T-helper 2 cell treated with Interferon-gamma antibody and Interleukin-4, amounts not matched to agents 5 μg/mL and 100 μg/mL, for 36 hours (primary cell): ENCODE data around the gene TMEM176A.
A peak's percentile ranks its signal among the peaks of the same experiment; 100 is the strongest.
"Not testable (repeated sequence)": the region's sequence is repeated elsewhere in the genome, so short reads cannot be mapped to it uniquely, and the experiment has no call there.

Experiments used
- DNase-seq: peaks from one replicate; pipeline ENCODE4 v3.0.0; 2021; ENCODE audit warnings: low spot score
- H3K27ac Mint-ChIP-seq: one replicate; pipeline ENCODE4 v1.8.0; 2021; ENCODE audit warnings: mild to moderate bottlenecking, mixed read lengths
- H3K27me3 Mint-ChIP-seq: one replicate; pipeline ENCODE4 v1.8.0; 2021; ENCODE audit warnings: low read depth, mixed read lengths
- H3K36me3 Mint-ChIP-seq: one replicate; pipeline ENCODE4 v1.8.0; 2021; ENCODE audit warnings: low read depth, mixed read lengths
- H3K4me1 Mint-ChIP-seq: one replicate; pipeline ENCODE4 v1.8.0; 2021; ENCODE audit warnings: low read depth, mixed read lengths
- H3K4me3 Mint-ChIP-seq: one replicate; pipeline ENCODE4 v1.8.0; 2022; ENCODE audit warnings: mild to moderate bottlenecking, moderate library complexity, mixed read lengths
- H3K9me3 Mint-ChIP-seq: one replicate; pipeline ENCODE4 v1.8.0; 2021; ENCODE audit warnings: mixed read lengths

The TMEM176A gene, protein sequence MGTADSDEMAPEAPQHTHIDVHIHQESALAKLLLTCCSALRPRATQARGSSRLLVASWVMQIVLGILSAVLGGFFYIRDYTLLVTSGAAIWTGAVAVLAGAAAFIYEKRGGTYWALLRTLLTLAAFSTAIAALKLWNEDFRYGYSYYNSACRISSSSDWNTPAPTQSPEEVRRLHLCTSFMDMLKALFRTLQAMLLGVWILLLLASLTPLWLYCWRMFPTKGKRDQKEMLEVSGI

DNA sequence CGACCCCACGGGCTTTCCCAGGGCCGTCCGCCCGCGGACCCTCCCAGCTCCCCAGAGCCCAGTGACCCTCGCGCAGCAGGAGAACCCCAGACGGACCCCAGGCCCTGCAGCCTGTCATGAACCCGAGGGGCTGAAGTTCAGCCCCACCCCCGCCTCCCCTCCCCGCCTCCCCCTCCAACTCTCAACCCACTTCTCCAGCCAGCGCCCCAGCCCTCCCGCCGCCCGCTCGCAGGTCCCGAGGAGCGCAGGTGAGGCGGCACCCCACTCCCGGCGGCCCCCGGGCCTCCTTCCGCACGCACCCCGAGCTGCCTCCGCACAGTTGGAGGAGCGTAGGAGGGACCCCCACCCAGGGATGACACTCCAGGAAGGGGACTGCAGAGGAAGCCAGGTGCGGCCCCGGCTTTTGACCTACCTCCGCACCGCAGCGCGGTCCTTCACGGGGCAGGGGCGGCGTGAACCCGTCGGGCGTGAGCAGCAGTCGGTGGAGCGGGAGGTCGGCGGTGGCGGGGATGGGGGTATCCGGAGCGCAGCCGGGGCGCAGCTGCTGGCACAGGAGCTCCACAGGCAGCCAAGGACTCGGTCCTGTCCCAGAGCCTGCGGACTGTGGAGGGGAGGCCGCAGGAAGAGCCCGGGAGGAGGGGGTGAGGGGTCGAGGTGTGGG is at the start of gene TMEM176A:
TSS of gene TMEM176A (plus strand) at position 189 of the 661 bp plus-strand sequence. CDS start 782 bp downstream, outside the sequence.
- DNase-seq = no peak
- Mint-ChIP-seq H3K4me3 (peak within 1 kb of the TSS; percentile 44), H3K27me3 (peaks cover 55% of the 10 kb centered on the region), H3K9me3 (no peaks in the 10 kb centered on the region), H3K27ac (no peak within 1 kb of the TSS), H3K36me3 (peaks cover 2% of the 10 kb centered on the region), H3K4me1 (no peaks in the 10 kb centered on the region)

DNA sequence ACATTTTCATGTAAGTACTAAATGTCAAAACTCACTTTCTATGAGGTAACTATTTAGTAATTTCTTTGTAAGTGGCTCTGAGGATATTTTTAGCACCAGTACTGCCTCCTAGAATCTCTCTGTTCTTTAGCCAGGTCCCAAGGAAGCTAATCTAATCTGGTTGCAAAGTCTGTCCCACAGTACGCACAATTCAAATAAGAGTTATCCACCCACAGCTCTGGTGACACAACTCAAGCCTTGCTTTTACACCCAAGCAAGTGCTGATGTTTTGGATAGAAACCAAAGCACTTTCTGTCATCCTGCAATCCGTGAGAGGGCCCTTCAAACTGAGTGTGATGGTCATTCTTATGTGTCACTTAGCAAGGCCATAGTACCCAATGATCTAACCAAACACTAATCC is 48.9 kb upstream of the TMEM176A start:
- Mint-ChIP-seq H3K36me3 (peaks cover 7% of the 10 kb centered on the region), H3K4me1 (peaks cover 51% of the 10 kb centered on the region), H3K27ac (no peak overlapping the region), H3K4me3 (no peak overlapping the region), H3K27me3 (peaks cover 2% of the 10 kb centered on the region), H3K9me3 (peaks cover 3% of the 10 kb centered on the region)
- no peak for DNase-seq

DNA sequence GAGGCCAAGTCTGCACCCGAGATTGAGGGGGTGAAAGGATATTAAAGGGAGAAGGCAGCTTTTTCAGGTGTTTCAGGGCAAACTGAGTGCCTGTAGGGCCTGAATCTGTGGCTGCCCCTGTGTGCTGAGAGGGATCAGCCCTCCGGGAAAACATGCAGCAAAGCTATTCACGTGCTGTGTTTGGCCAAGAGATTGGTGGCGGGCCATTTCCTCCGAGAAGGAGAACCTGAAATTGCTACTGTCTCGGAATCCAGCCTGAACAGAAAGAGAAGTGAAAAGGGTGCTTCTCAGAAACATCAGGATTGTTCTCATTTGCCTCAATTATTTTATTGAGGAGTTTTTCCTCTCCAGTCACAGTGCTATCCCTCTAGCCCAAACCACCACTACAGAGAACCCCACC is 47.3 kb upstream of the TMEM176A start:
- Mint-ChIP-seq H3K4me3 (no peak overlapping the region), H3K36me3 (peaks cover 3% of the 10 kb centered on the region), H3K9me3 (peaks cover 3% of the 10 kb centered on the region), H3K27me3 (peaks cover 2% of the 10 kb centered on the region), H3K4me1 (peaks cover 50% of the 10 kb centered on the region), H3K27ac (no peak overlapping the region)
- DNase-seq = no peak

DNA sequence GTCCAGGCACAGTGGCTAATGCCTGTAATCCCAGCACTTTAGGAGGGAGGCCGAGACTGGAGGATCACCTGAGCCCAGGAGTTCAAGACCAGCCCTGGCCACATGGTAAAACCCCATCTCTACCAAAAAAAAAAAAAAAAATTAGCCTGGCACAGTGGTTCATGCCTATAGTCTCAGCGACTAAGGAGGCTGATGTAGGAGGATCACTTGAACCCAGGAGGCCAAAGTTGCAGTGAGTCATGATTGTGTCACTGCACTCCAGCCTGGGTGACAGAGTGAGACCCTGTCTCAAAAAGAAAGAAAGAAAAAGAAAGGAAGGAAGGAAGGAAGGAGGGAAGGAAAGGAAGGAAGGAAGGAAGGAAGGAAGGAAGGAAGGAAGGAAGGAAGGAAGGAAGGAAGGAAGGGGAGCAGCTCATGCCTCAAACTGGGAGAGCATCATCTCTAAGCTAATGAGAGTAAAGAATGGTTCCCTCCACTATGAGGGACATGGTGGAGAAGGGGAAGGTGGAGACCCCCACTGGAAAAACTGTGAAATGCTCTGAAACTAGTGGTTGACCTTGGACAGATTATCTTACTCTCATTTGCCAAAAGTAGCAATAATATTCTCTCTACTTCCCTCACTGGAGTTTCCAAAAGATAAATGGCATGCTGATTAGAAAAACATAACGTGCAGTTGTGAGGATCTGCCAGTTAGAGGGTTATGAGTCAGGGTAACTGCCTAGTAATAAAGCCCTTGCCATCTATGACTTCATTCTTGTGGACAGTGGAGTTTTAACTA is 46.6 kb upstream of the TMEM176A start:
- H3K4me1 Mint-ChIP-seq = peaks cover 45% of the 10 kb centered on the region
- H3K27ac Mint-ChIP-seq = peak overlapping the region; percentile 86
- peaks cover 2% of the 10 kb centered on the region for H3K27me3 Mint-ChIP-seq
- DNase-seq = no peak
- peaks cover 3% of the 10 kb centered on the region for H3K9me3 Mint-ChIP-seq
- H3K36me3 Mint-ChIP-seq = peaks cover 3% of the 10 kb centered on the region
- peak overlapping the region; percentile 49 for H3K4me3 Mint-ChIP-seq

DNA sequence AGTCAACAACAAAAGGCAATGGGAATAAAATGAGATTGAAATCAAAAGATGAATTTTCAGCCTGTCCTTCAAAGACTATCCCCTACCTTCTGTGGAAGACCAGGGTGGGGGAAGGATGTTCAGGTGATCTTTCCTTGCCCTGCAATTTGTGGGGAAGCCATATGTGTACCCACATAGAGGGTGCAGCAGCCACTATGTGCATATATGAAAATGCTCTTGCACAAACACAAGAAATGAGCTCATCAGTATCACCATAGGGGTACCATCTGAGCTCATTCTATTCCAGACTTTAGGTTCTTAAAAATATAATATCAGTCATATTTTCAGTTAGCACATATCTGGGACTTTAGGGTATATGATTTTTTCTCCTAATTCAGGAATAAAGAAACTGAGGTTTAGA is 45.6 kb upstream of the TMEM176A start:
- Mint-ChIP-seq H3K4me3 (peak overlapping the region; percentile 79), H3K27ac (peak overlapping the region; percentile 92), H3K4me1 (peaks cover 43% of the 10 kb centered on the region)

DNA sequence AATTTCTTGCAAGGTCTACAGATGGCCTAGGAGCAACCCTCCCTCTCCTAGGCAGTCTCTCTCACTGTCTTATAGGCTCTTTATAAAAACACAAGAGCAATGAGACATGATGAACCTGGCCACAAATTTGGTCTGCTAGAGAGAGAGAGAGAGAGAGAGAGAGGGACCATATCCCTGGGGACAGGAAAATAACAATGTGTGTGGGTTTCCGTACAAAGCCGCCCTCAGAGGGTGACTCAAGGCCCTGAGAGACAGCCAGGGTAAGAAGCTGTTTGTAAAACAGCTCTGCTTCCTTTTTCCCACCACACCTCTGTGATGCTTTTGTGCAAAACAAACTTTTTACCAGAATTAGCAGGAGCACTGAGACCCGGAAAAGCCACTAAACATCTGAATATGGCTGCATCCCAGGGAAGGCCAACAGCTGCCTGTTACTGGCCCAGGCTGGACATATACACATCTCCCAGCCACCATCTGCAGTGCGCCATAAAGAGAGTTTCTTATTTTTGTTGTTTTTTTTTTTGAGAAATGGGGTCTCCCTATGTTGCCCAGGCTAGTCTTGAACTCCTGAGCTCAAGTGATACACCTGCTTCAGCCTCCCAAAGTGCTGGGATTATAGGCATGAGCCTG is 45.0 kb upstream of the TMEM176A start:
- DNase-seq = peak; percentile 76
- H3K4me3 Mint-ChIP-seq = peak overlapping the region; percentile 79

More for the DNA sequence above, 45.6 kb upstream of the TMEM176A start:
- Mint-ChIP-seq H3K27me3 (peaks cover 2% of the 10 kb centered on the region), H3K9me3 (peaks cover 3% of the 10 kb centered on the region), H3K36me3 (peaks cover 3% of the 10 kb centered on the region)
- no peak for DNase-seq

DNA sequence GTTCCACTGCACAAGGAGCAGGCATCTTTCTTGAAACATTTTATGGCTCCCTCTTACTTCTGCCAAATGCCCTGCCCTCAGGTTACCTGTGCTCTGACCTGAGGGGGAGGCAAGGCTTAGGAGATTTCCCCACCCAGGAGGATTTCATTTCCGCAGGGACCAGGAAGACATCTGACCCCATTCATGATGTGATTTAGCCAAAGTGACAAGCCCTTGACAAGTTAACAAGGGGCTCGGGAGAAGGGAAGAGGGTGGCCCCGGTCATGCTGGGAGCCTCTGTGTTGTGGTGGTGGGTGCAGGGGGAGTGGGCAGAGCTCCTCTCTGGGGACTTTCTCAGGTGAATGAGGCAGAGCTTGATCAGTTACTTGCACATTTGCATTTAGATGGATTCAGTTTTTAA is 44.4 kb upstream of the TMEM176A start:
- Mint-ChIP-seq H3K27ac (peak overlapping the region; percentile 92), H3K36me3 (peaks cover 3% of the 10 kb centered on the region), H3K9me3 (peaks cover 3% of the 10 kb centered on the region), H3K4me1 (peaks cover 43% of the 10 kb centered on the region), H3K4me3 (peak overlapping the region; percentile 79), H3K27me3 (peaks cover 3% of the 10 kb centered on the region)
- no peak for DNase-seq

More for the DNA sequence above, 45.0 kb upstream of the TMEM176A start:
- H3K27me3 Mint-ChIP-seq = peaks cover 2% of the 10 kb centered on the region
- peaks cover 3% of the 10 kb centered on the region for H3K9me3 Mint-ChIP-seq
- peaks cover 43% of the 10 kb centered on the region for H3K4me1 Mint-ChIP-seq
- peak overlapping the region; percentile 92 for H3K27ac Mint-ChIP-seq
- peaks cover 3% of the 10 kb centered on the region for H3K36me3 Mint-ChIP-seq

DNA sequence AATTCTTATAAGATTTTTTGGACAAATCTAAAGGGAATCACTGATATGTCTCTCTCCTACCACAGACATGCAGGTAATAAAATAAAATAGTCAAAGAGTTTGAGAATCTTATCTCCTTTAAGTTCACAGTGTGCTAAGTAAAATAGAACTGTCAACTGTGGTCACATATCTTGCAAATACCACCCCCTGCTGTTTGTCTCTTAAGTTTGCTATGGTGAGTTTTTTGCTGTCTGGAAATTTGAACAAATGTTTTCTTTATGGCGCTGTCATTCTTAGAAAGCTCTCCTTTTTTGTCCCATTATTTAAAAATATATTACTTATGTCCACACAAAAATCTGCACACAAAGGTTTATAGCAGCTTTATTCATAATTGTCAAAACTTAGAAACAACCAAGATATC is 43.7 kb upstream of the TMEM176A start:
- Mint-ChIP-seq H3K4me3 (peak overlapping the region; percentile 79), H3K27ac (peak overlapping the region; percentile 92), H3K27me3 (peaks cover 10% of the 10 kb centered on the region), H3K9me3 (peaks cover 8% of the 10 kb centered on the region), H3K36me3 (peaks cover 7% of the 10 kb centered on the region), H3K4me1 (peaks cover 43% of the 10 kb centered on the region)
- no peak for DNase-seq

DNA sequence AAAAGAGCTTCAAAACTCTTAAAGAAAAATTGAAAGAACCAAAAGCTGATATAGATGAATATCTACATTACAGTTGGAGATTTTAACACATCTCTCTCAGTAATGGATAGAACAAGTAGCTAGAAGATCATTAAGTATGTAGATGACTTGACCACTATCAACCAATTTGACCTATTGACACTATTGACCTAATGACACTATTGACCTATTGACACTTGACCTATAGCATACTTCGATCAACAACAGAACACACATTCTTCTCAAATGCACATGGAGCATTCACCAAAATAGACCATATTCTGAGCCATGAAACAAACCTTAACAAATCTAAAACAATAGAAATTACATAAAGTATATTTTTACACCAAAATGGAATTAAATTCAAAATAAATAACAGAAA is 41.1 kb upstream of the TMEM176A start:
- no peak for DNase-seq
- Mint-ChIP-seq H3K4me1 (peaks cover 26% of the 10 kb centered on the region), H3K4me3 (no peak overlapping the region), H3K27me3 (peaks cover 10% of the 10 kb centered on the region), H3K36me3 (peaks cover 7% of the 10 kb centered on the region), H3K9me3 (peaks cover 5% of the 10 kb centered on the region), H3K27ac (no peak overlapping the region)

DNA sequence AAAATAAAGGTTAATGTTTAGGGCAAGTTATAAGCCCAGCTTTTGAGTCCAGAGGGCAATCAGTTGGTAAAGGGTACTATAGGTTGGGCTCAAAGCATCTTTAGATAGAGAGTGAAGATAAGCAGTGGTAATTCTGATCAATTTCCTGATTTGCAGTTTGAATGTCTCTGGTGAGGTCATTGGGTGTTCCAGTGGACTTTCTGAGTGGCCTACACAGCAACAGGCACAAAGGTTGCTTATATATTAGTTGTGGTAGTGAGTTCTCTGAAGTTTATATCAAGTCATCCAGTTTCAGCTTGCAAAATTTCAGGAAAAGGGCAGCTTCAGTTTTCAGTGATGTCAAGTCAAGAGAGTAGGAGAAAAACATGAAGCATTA is 34.2 kb upstream of the TMEM176A start:
- H3K9me3 Mint-ChIP-seq = peaks cover 3% of the 10 kb centered on the region
- H3K36me3 Mint-ChIP-seq = peaks cover 3% of the 10 kb centered on the region
- H3K4me1 Mint-ChIP-seq = peaks cover 2% of the 10 kb centered on the region
- no peak for DNase-seq
- peaks cover 8% of the 10 kb centered on the region for H3K27me3 Mint-ChIP-seq
- no peak overlapping the region for H3K4me3 Mint-ChIP-seq
- H3K27ac Mint-ChIP-seq = no peak overlapping the region

DNA sequence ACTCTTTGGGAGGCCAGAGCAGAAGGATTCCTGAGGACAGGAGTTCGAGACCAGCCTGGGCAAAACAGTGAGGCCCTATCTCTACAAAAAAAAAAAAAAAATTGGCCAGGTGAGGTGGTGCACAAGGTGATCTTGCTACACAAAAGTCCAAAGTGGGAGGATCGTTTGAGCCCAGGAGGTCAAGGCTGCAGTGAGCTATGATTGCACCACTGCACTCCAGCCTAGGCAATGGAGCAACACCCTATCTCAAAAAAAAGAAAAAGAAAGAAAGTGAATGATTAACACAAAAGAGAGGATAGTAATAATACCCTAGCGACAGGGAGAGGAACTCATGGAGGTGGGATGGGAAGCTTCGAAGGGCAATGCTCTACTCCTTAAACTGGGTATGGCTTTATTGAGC is 30.8 kb upstream of the TMEM176A start:
- H3K9me3 Mint-ChIP-seq = peaks cover 9% of the 10 kb centered on the region
- no peak overlapping the region for H3K27ac Mint-ChIP-seq
- peaks cover 20% of the 10 kb centered on the region for H3K27me3 Mint-ChIP-seq
- H3K4me1 Mint-ChIP-seq = peaks cover 2% of the 10 kb centered on the region
- H3K36me3 Mint-ChIP-seq = no peaks in the 10 kb centered on the region
- DNase-seq = no peak
- H3K4me3 Mint-ChIP-seq = no peak overlapping the region

DNA sequence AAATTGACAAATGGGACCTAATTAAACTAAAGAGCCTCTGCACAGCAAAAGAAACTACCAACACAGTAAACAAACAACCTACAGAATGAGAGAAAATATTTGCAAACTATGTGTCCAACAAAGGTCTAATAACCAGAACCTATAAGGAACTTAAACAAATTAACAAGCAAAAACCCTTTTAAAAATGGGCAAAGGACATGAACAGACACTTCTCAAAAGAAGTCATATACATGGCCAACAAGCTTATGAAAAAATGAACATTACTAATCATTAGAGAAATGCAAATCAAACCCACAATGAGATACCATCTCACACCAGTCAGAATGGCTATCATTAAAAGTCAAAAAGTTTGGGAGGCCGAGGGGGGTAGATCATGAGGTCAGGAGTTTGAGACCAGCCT is 26.4 kb upstream of the TMEM176A start:
- H3K36me3 Mint-ChIP-seq, H3K27ac Mint-ChIP-seq: not testable (repeated sequence)

DNA sequence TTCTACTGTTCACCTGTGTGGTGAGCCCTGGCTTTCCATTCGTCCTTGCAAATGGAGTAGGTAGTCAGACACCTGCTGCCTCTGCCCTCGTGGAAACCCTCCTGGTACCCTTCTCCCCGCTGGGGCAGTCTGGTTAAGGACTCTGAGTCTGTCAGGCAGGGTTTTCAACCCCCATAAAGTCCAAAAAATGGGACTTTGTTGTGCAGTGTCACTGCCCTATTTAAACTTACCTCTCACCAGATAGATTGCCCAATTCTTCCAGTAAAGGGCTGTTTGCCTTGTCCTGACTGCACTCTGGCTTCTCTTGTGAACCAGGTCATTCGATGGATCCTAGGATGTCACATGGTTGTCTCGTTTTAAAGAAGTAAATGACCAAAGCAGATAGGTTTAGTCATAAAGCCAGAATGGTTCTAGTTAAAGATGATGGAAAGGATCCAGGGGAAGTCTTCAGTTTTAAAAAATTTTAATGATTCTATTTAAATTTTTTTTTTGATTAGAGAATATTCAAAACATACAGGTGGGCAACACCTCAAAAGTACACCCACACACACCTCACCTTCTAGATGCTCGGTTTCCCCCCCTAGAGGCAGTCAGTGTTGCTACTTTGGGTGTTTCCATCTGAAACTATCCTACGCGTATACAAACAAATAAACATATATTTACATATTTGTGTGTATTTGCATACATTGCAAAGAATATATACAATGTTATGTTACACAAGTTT is 22.4 kb upstream of the TMEM176A start:
- no peak for DNase-seq
- H3K9me3 Mint-ChIP-seq = peaks cover 9% of the 10 kb centered on the region
- peaks cover 45% of the 10 kb centered on the region for H3K27me3 Mint-ChIP-seq
- no peak overlapping the region for H3K27ac Mint-ChIP-seq
- peaks cover 4% of the 10 kb centered on the region for H3K4me1 Mint-ChIP-seq
- no peaks in the 10 kb centered on the region for H3K36me3 Mint-ChIP-seq
- H3K4me3 Mint-ChIP-seq = no peak overlapping the region

More for the DNA sequence above, 26.4 kb upstream of the TMEM176A start:
- peaks cover 44% of the 10 kb centered on the region for H3K27me3 Mint-ChIP-seq
- H3K9me3 Mint-ChIP-seq, H3K4me1 Mint-ChIP-seq, H3K4me3 Mint-ChIP-seq, DNase-seq: not testable (repeated sequence)
